ENCODE data around the gene PCID2.

PCID2 gene

GRCh38 chr13:113239357-113239756 lies 30.9 kb upstream of the PCID2 start:
- no peak overlapping the region for H3K4me3 ChIP-seq (ENCODE audit: control insufficient read depth, low read depth, low read length)
- TF ChIP-seq, protein P1, sequence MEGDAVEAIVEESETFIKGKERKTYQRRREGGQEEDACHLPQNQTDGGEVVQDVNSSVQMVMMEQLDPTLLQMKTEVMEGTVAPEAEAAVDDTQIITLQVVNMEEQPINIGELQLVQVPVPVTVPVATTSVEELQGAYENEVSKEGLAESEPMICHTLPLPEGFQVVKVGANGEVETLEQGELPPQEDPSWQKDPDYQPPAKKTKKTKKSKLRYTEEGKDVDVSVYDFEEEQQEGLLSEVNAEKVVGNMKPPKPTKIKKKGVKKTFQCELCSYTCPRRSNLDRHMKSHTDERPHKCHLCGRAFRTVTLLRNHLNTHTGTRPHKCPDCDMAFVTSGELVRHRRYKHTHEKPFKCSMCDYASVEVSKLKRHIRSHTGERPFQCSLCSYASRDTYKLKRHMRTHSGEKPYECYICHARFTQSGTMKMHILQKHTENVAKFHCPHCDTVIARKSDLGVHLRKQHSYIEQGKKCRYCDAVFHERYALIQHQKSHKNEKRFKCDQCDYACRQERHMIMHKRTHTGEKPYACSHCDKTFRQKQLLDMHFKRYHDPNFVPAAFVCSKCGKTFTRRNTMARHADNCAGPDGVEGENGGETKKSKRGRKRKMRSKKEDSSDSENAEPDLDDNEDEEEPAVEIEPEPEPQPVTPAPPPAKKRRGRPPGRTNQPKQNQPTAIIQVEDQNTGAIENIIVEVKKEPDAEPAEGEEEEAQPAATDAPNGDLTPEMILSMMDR (IDR thresholded peaks at IDR 0.05; ENCODE audit: control insufficient read depth, insufficient read depth, low read depth, low read length, missing control alignments) = no peak
- DNase-seq (ENCODE audit: low read depth) = no peak

GRCh38 chr13:113238536-113238935 lies 30.1 kb upstream of the PCID2 start:
- no peak overlapping the region for H3K4me3 ChIP-seq (ENCODE audit: control insufficient read depth, low read depth, low read length)
- no peak for DNase-seq (ENCODE audit: low read depth)
- TF ChIP-seq, protein P1 (IDR thresholded peaks at IDR 0.05; ENCODE audit: control insufficient read depth, insufficient read depth, low read depth, low read length, missing control alignments) = no peak

DNA sequence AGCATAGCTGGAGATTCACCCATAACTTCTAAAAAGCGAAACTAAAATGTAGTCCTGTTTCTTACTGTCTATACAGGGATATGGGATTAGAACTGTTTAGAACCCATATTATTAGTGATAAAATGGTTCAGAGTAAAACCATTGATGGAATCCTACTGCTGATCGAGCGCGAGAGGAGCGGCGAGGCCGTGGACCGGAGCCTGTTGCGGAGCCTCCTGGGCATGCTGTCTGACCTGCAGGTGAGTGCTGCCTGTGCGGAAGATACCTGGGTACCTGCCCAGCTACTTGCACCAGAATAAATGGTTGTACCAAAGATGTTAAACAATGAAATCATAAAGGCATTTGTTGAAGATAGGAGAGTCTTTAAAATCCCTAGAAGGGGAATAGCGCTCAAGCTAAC lies 24.6 kb upstream of the PCID2 start:
- TF ChIP-seq, protein P1 (IDR thresholded peaks at IDR 0.05; ENCODE audit: control insufficient read depth, insufficient read depth, low read depth, low read length, missing control alignments) = no peak
- H3K4me3 ChIP-seq (ENCODE audit: control insufficient read depth, low read depth, low read length) = no peak overlapping the region
- no peak for DNase-seq (ENCODE audit: low read depth)

GRCh38 chr13:113232208-113233003 lies 23.9 kb upstream of the PCID2 start:
- TF ChIP-seq, protein P1 (IDR thresholded peaks at IDR 0.05; ENCODE audit: control insufficient read depth, insufficient read depth, low read depth, low read length, missing control alignments) = no peak
- no peak overlapping the region for H3K4me3 ChIP-seq (ENCODE audit: control insufficient read depth, low read depth, low read length)
- DNase-seq (ENCODE audit: low read depth) = no peak

- TF ChIP-seq, protein P1 (IDR thresholded peaks at IDR 0.05; ENCODE audit: control insufficient read depth, insufficient read depth, low read depth, low read length, missing control alignments) = no peak
- H3K4me3 ChIP-seq (ENCODE audit: control insufficient read depth, low read depth, low read length) = no peak overlapping the region
- no peak for DNase-seq (ENCODE audit: low read depth)
Measured at GRCh38 chr13:113231306-113232207, 23.1 kb upstream of the PCID2 start.

GRCh38 chr13:113229791-113230190 lies 21.3 kb upstream of the PCID2 start:
- TF ChIP-seq, protein P1 (IDR thresholded peaks at IDR 0.05; ENCODE audit: control insufficient read depth, insufficient read depth, low read depth, low read length, missing control alignments) = no peak

More at GRCh38 chr13:113229791-113230190, 21.3 kb upstream of the PCID2 start:
- no peak overlapping the region for H3K4me3 ChIP-seq (ENCODE audit: control insufficient read depth, low read depth, low read length)
- DNase-seq (ENCODE audit: low read depth) = no peak
